ENCODE results near the gene TMEM126A. TPM values are rescaled to one million over a fixed set of nuclear protein-coding genes. Genes with fewer than 3 reads are reported as not detected.
"Not testable (repeated sequence)": the region's sequence is repeated elsewhere in the genome, so short reads cannot be mapped to it uniquely, and the experiment has no call there.

TMEM126A gene
- total RNA-seq, 1 donor from 2014 or later: 47.7 TPM

- intact Hi-C loops (cut with micrococcal nuclease): loop anchor here (1.0 to 10.0 kb wide), 10 partner anchors 8 to 1138 kb away; partner anchors contain the start of genes PICALM, PRSS23, SYTL2 and TMEM126A
- Mint-ChIP-seq H3K36me3 (ENCODE audit: low read depth) (peaks cover 41% of the 10 kb centered on the region), H3K27me3 (ENCODE audit: insufficient read depth) (no peaks in the 10 kb centered on the region), H3K4me3 (peak overlapping the region; percentile 99), H3K27ac (peak overlapping the region; percentile 97), H3K9me3 (no peaks in the 10 kb centered on the region), H3K4me1 (ENCODE audit: low read depth) (peaks cover 60% of the 10 kb centered on the region)
- DNase-seq (ENCODE audit: low spot score): peak; percentile 86
Observed at GRCh38 chr11:85663753-85664614, 16.2 kb downstream of the TMEM126A start.

- Mint-ChIP-seq H3K27me3 (ENCODE audit: insufficient read depth) (no peaks in the 10 kb centered on the region), H3K27ac (peak within 1 kb of the TSS; percentile 97), H3K36me3 (ENCODE audit: low read depth) (peaks cover 35% of the 10 kb centered on the region), H3K9me3 (no peaks in the 10 kb centered on the region), H3K4me3 (peak within 1 kb of the TSS; percentile 99), H3K4me1 (ENCODE audit: low read depth) (peaks cover 51% of the 10 kb centered on the region)
- peak; percentile 94 for DNase-seq (ENCODE audit: low spot score)
- intact Hi-C loops (cut with micrococcal nuclease): loop anchor here (1.0 to 10.0 kb wide), 15 partner anchors 9 to 1137 kb away; partner anchors contain the start of genes PICALM, PRSS23, SYTL2 and TMEM126A
Observed at GRCh38 chr11:85664615-85665481, 17.1 kb downstream of the TMEM126A start, which contains the start of gene CREBZF. Gene CREBZF, minus strand, starts transcription at chr11:85665129. Its CDS starts 254 bp downstream, at chr11:85664875.

- DNase-seq (ENCODE audit: low spot score): no peak
- H3K27ac Mint-ChIP-seq: peak overlapping the region; percentile 97
- intact Hi-C loops (cut with micrococcal nuclease): loop anchor here (1.0 to 10.0 kb wide), 8 partner anchors 17 to 619 kb away; partner anchors contain the start of gene PICALM
- peak overlapping the region; percentile 99 for H3K4me3 Mint-ChIP-seq
- H3K4me1 Mint-ChIP-seq (ENCODE audit: low read depth): peaks cover 42% of the 10 kb centered on the region
- peaks cover 27% of the 10 kb centered on the region for H3K36me3 Mint-ChIP-seq (ENCODE audit: low read depth)
- no peaks in the 10 kb centered on the region for H3K27me3 Mint-ChIP-seq (ENCODE audit: insufficient read depth)
- no peaks in the 10 kb centered on the region for H3K9me3 Mint-ChIP-seq
Observed at GRCh38 chr11:85665733-85666132, 18.0 kb downstream of the TMEM126A start.

GRCh38 chr11:85666687-85667086 is 18.9 kb downstream of the TMEM126A start:
- Mint-ChIP-seq H3K27ac (no peak overlapping the region), H3K4me3 (no peak overlapping the region), H3K9me3 (no peaks in the 10 kb centered on the region), H3K36me3 (ENCODE audit: low read depth) (peaks cover 18% of the 10 kb centered on the region), H3K27me3 (ENCODE audit: insufficient read depth) (no peaks in the 10 kb centered on the region), H3K4me1 (ENCODE audit: low read depth) (peaks cover 33% of the 10 kb centered on the region)
- intact Hi-C loops (cut with micrococcal nuclease): loop anchor here (10.0 kb wide), 1 partner anchor 618 kb away; no protein-coding TSS in a partner anchor
- no peak for DNase-seq (ENCODE audit: low spot score)

- intact Hi-C loops (cut with micrococcal nuclease): loop anchor here (10.0 kb wide), 1 partner anchor 617 kb away; no protein-coding TSS in a partner anchor
- no peak overlapping the region for H3K4me3 Mint-ChIP-seq
- peaks cover 21% of the 10 kb centered on the region for H3K4me1 Mint-ChIP-seq (ENCODE audit: low read depth)
- H3K36me3 Mint-ChIP-seq (ENCODE audit: low read depth): peaks cover 11% of the 10 kb centered on the region
- peaks cover 5% of the 10 kb centered on the region for H3K9me3 Mint-ChIP-seq
- H3K27me3 Mint-ChIP-seq (ENCODE audit: insufficient read depth): no peaks in the 10 kb centered on the region
- no peak for DNase-seq (ENCODE audit: low spot score)
- no peak overlapping the region for H3K27ac Mint-ChIP-seq
Observed at GRCh38 chr11:85668157-85668556, 20.4 kb downstream of the TMEM126A start.

GRCh38 chr11:85670949-85671663 is 23.3 kb downstream of the TMEM126A start:
- H3K9me3 Mint-ChIP-seq; H3K27ac Mint-ChIP-seq; DNase-seq (ENCODE audit: low spot score); H3K36me3 Mint-ChIP-seq (ENCODE audit: low read depth); H3K4me1 Mint-ChIP-seq (ENCODE audit: low read depth); H3K4me3 Mint-ChIP-seq; intact Hi-C loops (cut with micrococcal nuclease); H3K27me3 Mint-ChIP-seq (ENCODE audit: insufficient read depth): not testable (repeated sequence)

- intact Hi-C loops (cut with micrococcal nuclease): no loop called here
- Mint-ChIP-seq H3K27ac (no peak overlapping the region), H3K9me3 (peaks cover 5% of the 10 kb centered on the region), H3K36me3 (ENCODE audit: low read depth) (no peaks in the 10 kb centered on the region), H3K27me3 (ENCODE audit: insufficient read depth) (peaks cover 4% of the 10 kb centered on the region), H3K4me1 (ENCODE audit: low read depth) (peaks cover 5% of the 10 kb centered on the region), H3K4me3 (no peak overlapping the region)
- DNase-seq (ENCODE audit: low spot score): no peak
Observed at GRCh38 chr11:85672105-85672902, 24.5 kb downstream of the TMEM126A start.

GRCh38 chr11:85673393-85673792 is 25.6 kb downstream of the TMEM126A start:
- intact Hi-C loops (cut with micrococcal nuclease): no loop called here
- H3K27ac Mint-ChIP-seq: no peak overlapping the region
- H3K4me3 Mint-ChIP-seq: no peak overlapping the region

GRCh38 chr11:85679576-85679975 is 31.8 kb downstream of the TMEM126A start:
- no peak for DNase-seq (ENCODE audit: low spot score)
- Mint-ChIP-seq H3K27ac (no peak overlapping the region), H3K27me3 (ENCODE audit: insufficient read depth) (peaks cover 4% of the 10 kb centered on the region), H3K9me3 (no peaks in the 10 kb centered on the region), H3K36me3 (ENCODE audit: low read depth) (peaks cover 5% of the 10 kb centered on the region), H3K4me1 (ENCODE audit: low read depth) (peaks cover 16% of the 10 kb centered on the region), H3K4me3 (no peak overlapping the region)
- intact Hi-C loops (cut with micrococcal nuclease): no loop called here

More at GRCh38 chr11:85673393-85673792, 25.6 kb downstream of the TMEM126A start:
- Mint-ChIP-seq H3K27me3 (ENCODE audit: insufficient read depth) (peaks cover 4% of the 10 kb centered on the region), H3K4me1 (ENCODE audit: low read depth) (peaks cover 5% of the 10 kb centered on the region), H3K36me3 (ENCODE audit: low read depth) (no peaks in the 10 kb centered on the region), H3K9me3 (peaks cover 5% of the 10 kb centered on the region)
- DNase-seq (ENCODE audit: low spot score): no peak

GRCh38 chr11:85680897-85681296 is 33.1 kb downstream of the TMEM126A start:
- peaks cover 5% of the 10 kb centered on the region for H3K36me3 Mint-ChIP-seq (ENCODE audit: low read depth)
- peaks cover 16% of the 10 kb centered on the region for H3K4me1 Mint-ChIP-seq (ENCODE audit: low read depth)
- H3K9me3 Mint-ChIP-seq: no peaks in the 10 kb centered on the region
- H3K4me3 Mint-ChIP-seq: no peak overlapping the region
- no peak overlapping the region for H3K27ac Mint-ChIP-seq
- peaks cover 4% of the 10 kb centered on the region for H3K27me3 Mint-ChIP-seq (ENCODE audit: insufficient read depth)
- intact Hi-C loops (cut with micrococcal nuclease): loop anchor here (1.0 kb wide), 1 partner anchor 9 kb away; no protein-coding TSS in a partner anchor
- no peak for DNase-seq (ENCODE audit: low spot score)

All from activated T-helper 1 cell treated with anti-CD3 and anti-CD28 coated beads, Interleukin-12 subunit alpha, Interleukin-12 subunit beta, Interleukin-2, Interleukin-4 antibody, amounts not matched to agents 30 ng/mL and 10 ng/mL and 1 ng/mL, durations not matched to agents 14 hours and 24 hours and 36 hours (primary cell).